ENCODE measurements around the gene DDX56.

Gene DDX56

DNA sequence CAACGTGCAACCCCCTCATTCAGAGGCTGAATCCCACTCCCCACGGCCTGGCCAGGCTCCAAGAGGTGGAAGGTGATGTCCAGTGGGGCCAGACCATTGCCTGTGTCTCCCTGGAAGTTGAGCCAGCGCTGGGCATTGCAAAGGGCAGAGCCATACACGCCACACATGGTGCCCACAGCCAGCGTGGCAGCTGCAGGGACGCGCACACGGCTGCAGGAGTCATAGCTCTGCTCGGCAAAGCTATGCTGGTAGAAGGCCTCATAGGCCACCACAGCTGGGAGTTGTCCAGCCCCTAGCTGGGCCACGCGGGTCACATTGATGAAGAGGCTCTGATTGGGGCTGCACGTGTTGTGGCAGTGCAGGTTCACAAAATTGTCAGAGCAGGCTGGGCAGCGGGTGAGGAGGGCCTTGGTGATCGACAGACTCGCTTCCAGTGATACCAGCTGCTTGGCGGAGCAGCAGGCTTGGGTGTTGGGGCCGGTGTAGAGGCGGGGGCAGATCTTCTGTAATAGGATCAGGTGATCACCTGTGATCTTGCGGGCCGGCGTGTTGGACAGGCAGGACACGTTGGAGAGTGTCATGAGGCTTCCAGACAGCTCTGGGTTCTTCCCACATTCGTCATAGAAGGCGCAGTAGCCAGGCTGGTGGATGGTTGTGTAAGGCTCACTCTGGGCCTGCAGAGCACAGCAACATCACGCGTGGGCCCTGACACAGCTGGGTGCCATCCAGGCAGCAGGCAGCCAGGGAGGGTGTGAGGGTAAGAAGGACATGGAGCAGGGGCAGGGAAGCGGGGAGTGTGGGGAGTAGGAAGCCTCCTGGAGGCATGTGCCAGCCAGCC, 33.8 kb downstream of the DDX56 start:
- H3K4me1 Mint-ChIP-seq (ENCODE audit: low read depth) = no peaks in the 10 kb centered on the region
- no peak for DNase-seq

DNA sequence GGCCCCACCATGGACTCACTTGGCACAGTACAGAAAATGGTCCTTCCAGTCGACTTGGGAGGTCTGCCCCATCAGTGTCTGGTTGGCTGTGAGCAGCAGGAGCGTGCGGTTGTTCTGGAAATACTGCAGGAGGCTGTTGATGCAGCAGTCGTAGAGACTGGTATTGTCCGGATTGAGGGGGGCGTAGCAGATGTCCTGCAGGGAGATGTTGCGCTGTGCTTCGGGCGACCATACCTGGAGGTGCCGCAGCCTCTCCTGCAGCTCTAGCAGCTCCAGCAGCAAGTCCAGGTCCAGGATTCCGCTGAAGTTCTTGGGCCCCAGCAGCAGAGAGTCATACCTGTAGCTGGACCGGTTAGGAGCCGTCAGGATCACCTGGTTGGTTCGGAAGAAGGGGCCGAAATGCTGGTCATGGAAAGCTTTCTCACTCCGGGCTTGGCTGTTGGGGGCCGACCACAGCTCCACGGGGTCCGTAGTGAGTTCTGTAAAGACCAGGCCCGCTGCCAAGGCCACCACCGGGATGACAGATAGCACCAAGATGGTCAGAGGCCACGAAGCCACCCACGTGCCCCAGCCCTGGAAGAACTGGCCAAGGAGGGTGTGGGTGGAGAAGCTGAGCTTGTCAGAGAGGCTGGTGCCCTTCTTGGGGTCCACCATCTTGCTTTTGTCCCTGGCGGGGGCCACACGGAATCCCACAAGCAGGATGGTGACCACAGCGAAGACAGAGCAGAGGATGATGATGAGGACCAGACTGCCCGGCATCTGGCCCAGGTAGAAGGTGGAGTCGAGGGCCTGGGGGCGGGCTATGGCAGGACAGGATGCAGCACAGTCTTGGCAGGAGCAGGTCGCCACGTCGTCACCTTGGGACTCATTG, 34.7 kb downstream of the DDX56 start:
- Mint-ChIP-seq H3K4me1 (ENCODE audit: low read depth) (no peaks in the 10 kb centered on the region), H3K27ac (no peak overlapping the region), H3K9me3 (no peaks in the 10 kb centered on the region), H3K36me3 (ENCODE audit: low read depth) (no peaks in the 10 kb centered on the region), H3K4me3 (no peak overlapping the region), H3K27me3 (no peaks in the 10 kb centered on the region)
- no peak for DNase-seq

More for the DNA sequence above, 33.8 kb downstream of the DDX56 start:
- Mint-ChIP-seq H3K36me3 (ENCODE audit: low read depth) (no peaks in the 10 kb centered on the region), H3K9me3 (no peaks in the 10 kb centered on the region), H3K4me3 (no peak overlapping the region), H3K27me3 (no peaks in the 10 kb centered on the region), H3K27ac (no peak overlapping the region)

DNA sequence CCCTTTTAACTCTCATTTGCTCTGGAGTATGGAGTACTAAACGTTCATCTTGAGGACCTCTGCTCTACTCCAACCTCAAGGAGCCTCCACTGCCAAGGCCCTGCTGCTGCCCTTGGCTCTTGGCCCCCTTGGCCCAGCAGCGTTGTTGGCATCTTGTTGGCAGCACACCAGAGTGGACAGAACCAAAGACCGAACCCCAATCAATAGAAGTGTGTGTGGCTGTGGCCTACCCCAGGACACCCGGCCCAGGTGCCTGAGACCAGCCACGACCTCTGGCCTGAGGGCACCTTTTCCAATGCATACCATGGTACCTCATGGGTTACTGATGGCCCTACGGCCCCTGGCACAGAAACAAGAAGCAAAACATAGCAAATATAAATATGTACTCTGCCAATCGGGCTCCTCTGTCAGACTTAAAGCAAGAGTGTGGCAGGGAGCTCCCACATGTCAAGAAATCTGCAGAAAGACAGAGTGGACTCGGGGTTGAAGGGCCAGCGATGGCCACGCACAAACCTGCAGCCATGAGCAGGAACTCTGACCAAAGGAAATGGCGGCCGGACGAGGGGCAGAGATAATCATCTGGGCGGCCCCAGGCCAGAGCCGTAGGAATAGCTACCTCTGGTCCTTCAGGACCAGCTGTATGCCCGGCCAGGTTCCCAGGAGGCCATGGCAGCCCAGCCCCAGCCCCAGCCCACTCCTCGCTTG, 35.5 kb downstream of the DDX56 start:
- no peak for DNase-seq

DNA sequence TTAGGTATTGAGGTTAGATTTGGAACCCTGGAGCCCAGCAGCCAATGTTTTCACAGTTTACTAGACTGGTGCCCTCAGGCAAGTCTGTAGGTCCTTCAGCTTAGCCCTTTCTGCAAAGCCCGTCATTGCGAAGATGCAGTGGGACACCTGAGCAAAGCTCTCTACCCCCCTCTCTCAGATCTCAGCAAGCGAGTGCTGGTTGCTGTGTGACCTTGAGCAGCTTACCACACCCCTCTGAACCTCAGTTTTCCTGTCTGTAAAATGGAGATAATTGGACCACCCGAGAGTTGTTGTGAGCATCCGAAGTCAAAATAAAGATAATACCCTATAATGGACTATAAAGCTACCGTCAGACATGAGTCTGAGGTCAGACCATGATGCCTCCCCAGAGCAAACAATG, 36.3 kb downstream of the DDX56 start:
- no peak overlapping the region for H3K27ac Mint-ChIP-seq
- no peaks in the 10 kb centered on the region for H3K9me3 Mint-ChIP-seq
- no peaks in the 10 kb centered on the region for H3K27me3 Mint-ChIP-seq
- H3K4me3 Mint-ChIP-seq = no peak overlapping the region
- no peak for DNase-seq
- H3K36me3 Mint-ChIP-seq (ENCODE audit: low read depth) = no peaks in the 10 kb centered on the region
- no peaks in the 10 kb centered on the region for H3K4me1 Mint-ChIP-seq (ENCODE audit: low read depth)

More for the DNA sequence above, 35.5 kb downstream of the DDX56 start:
- no peaks in the 10 kb centered on the region for H3K4me1 Mint-ChIP-seq (ENCODE audit: low read depth)
- H3K36me3 Mint-ChIP-seq (ENCODE audit: low read depth) = no peaks in the 10 kb centered on the region
- H3K4me3 Mint-ChIP-seq = no peak overlapping the region
- H3K27me3 Mint-ChIP-seq = no peaks in the 10 kb centered on the region
- no peaks in the 10 kb centered on the region for H3K9me3 Mint-ChIP-seq
- H3K27ac Mint-ChIP-seq = no peak overlapping the region

DNA sequence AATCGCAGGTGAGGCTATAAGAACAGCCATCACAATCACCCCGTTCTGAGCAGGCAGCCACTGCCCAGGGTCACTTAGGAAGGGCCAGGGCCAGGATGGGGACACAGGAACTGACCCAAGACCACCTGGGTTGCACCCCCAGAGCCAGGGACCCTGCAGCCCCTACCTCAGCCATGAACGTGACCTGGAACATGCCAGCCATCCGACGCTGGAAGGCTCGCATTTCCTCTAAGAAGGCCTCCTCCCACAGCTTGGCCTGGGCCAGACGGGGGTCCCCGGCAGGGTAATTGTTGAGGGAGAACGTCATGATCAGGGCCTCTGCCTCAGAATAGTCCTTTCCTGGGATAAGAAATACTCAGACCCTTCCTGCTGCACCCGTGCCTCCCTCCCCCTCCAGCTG, 37.6 kb downstream of the DDX56 start:
- H3K27me3 Mint-ChIP-seq = no peaks in the 10 kb centered on the region
- H3K27ac Mint-ChIP-seq = no peak overlapping the region
- H3K4me1 Mint-ChIP-seq (ENCODE audit: low read depth) = peaks cover under 1% of the 10 kb centered on the region
- no peak for DNase-seq
- H3K36me3 Mint-ChIP-seq (ENCODE audit: low read depth) = no peaks in the 10 kb centered on the region
- H3K9me3 Mint-ChIP-seq = no peaks in the 10 kb centered on the region
- no peak overlapping the region for H3K4me3 Mint-ChIP-seq

DNA sequence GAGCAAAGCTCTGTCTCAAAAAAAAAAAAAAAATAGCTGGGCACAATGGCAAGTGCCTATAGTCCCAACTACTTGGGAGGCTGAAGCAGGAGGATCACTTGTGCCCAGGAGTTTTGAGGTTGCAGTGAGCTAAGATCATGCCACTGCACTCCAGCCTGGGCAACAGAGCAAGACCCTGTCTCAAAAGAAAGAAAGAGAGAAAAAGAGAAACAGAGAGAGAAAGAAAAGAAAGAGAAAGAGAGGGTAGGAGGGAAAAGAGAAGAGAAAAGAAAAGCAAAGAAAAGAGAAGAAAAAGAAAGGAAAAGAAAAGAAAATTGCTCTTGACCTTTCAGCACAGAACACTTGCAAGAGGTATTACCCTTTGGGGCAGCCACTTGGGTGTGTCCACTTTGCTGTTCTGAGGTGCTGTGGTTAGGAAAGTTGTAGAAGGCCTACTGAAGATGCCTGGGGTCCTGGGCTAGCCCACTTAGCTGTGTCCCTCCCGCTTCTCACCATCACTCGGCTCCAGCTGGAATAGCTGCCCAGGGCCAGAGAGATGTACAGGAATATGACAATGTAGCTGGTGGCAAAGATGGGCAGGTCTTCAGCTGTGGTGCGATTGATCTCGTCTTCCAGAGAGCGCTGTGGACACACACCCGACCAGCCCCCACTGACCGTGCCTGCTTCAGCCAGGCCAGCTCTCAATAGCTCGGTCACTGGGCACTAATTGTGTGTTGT, 38.2 kb downstream of the DDX56 start:
- Mint-ChIP-seq H3K27ac (no peak overlapping the region), H3K4me3 (no peak overlapping the region), H3K27me3 (no peaks in the 10 kb centered on the region), H3K9me3 (no peaks in the 10 kb centered on the region), H3K36me3 (ENCODE audit: low read depth) (no peaks in the 10 kb centered on the region), H3K4me1 (ENCODE audit: low read depth) (peaks cover 3% of the 10 kb centered on the region)
- DNase-seq = no peak

DNA sequence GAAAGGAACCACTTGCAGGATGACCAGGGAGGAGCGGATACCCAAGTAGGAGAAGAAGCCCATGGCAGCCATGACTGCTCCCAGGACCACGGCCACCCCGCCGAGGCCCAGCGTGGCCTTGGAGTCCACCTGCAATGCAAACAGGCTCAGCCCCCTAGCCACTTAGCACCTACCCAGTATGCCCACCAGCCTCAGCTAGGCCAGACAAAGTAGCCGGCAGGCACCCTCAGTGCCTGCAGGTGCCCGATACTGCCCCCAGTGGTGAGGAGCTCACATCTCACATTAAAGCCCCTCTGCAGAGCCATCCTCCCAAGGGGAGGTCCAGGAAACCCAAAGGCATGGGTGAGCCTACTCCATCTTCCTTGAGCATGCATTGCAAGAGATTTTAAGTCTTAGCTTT, 39.2 kb downstream of the DDX56 start:
- Mint-ChIP-seq H3K27ac (no peak overlapping the region), H3K9me3 (no peaks in the 10 kb centered on the region), H3K36me3 (ENCODE audit: low read depth) (no peaks in the 10 kb centered on the region), H3K4me1 (ENCODE audit: low read depth) (peaks cover 3% of the 10 kb centered on the region), H3K4me3 (no peak overlapping the region), H3K27me3 (no peaks in the 10 kb centered on the region)
- DNase-seq = peak; percentile 61

DNA sequence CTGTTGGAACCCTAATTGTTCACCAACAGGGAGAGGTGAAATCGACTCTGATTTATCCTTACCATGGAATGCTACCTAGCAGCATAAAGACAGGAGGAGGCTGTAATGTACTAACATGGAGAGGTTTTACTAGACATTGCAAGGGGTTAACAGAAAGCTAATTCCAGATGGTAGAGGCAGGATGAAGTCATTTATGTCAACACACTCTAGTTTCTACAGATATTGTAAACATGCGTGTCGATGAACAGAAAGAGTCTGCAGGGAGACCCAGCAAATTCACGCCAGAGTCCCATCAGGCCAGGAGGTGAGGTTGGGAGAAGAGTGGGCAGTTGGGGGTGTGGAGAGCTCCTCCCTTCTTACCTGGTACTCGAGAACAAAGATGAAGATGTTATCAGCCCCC, 39.6 kb downstream of the DDX56 start:
- DNase-seq = no peak
- Mint-ChIP-seq H3K4me1 (ENCODE audit: low read depth) (peaks cover 3% of the 10 kb centered on the region), H3K9me3 (no peaks in the 10 kb centered on the region), H3K36me3 (ENCODE audit: low read depth) (no peaks in the 10 kb centered on the region), H3K4me3 (no peak overlapping the region), H3K27me3 (no peaks in the 10 kb centered on the region), H3K27ac (no peak overlapping the region)

DNA sequence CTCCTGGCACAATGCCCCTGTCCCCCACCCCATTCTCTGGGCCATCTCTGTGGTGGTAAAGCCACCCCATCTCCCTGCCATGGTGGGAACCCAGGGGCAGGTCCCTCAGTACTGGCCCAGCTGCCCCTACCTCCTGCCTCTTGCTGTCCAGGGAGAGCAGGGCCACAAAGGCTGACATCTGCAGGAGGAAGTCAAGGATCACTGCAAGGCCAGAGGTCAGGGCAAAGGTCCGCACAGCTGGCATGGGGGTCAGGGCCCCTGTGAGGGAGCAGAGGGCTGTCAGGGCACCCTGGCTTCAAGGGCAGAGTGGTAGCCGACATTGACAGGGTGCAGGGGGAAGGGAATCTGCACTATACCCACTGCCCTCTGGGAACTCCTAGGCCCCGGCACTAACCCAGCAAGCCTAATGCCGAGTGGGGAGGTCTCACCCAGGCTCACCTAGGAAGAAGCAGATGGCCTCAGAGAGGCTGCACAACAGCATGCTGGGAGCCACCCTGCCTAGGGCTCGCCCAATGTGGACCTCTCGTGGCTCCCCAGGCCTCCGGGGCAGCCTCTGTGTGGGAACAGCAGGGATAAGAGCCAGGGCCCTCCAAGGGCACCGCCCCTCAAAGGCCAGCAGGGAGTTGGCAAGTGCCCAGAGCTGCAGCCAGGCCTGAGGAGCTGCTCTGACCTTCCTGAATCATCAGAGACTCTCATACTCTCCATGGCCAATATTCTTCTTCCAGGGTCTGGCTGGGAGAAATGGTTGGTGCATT, 40.2 kb downstream of the DDX56 start:
- no peaks in the 10 kb centered on the region for H3K36me3 Mint-ChIP-seq (ENCODE audit: low read depth)
- H3K9me3 Mint-ChIP-seq = no peaks in the 10 kb centered on the region
- DNase-seq = no peak
- H3K4me1 Mint-ChIP-seq (ENCODE audit: low read depth) = peaks cover 3% of the 10 kb centered on the region
- H3K27ac Mint-ChIP-seq = no peak overlapping the region
- H3K27me3 Mint-ChIP-seq = no peaks in the 10 kb centered on the region
- no peak overlapping the region for H3K4me3 Mint-ChIP-seq

DNA sequence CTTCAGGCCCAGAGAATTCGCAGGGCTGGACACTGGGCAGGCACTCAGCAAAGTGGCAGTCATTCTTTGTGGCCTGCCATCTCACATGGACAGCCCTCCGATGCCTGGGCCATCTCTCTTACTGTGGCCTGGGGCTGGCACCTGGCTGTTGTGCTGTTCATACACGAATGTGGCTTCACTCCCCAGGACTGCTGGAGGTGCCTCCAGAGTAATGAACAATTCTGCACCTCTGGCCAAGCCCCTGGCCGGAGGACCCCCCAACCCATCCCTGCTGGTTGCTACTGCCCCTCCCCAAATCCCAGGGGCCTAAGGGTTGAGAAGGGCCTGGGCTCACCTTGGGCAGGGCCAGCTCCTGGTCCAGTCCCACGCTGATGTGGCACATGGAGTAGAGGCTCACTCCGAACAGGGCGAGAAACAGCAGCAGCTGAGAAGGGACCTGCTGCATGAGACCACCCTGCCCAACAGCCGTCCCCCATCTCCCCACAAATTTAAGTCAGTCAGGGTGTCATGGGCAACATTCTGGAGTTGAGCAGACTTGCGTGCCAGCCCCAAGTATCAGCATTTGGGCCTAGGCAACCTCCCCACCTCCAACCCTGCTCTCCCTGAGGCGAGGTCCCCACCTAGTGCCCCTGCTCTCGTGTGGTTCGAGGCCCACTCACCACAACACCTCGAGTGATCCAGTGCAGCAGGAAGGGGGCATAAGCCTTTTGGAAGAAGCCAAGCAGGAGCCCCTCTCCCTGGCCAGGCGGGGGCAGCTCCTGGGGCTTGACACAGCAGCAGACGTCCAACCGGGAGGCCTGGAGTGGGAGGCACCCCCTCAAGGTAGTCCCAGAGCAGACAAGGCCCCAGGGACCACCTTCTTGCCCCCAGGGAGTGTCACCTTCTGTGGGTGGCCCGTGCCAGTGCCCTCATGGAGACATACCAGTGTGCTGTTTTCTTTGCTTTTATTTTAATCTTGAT, 42.0 kb downstream of the DDX56 start:
- Mint-ChIP-seq H3K27me3 (no peaks in the 10 kb centered on the region), H3K9me3 (peaks cover 2% of the 10 kb centered on the region), H3K4me1 (ENCODE audit: low read depth) (peaks cover 3% of the 10 kb centered on the region), H3K36me3 (ENCODE audit: low read depth) (no peaks in the 10 kb centered on the region), H3K4me3 (no peak overlapping the region), H3K27ac (no peak overlapping the region)
- no peak for DNase-seq

DNA sequence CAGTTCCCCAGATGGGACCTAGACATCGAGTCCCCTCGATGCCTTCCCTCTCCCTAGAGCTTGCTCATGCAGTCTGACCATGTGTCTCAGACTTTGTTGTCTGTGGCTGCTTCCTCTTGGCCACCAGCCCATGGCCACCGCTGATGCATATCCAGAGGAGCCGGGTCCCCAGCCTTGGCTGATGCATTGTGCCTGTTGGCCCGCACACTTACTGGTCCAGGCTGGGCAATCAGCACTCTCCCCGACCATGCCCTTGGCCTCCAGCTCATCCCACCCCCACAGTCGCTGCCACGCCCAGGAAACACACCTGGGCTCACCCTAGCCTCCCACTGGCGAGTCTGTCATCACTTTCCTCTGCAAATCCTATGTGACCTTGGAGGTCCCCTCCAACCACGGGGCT, 42.7 kb downstream of the DDX56 start:
- Mint-ChIP-seq H3K27ac (no peak overlapping the region), H3K9me3 (peaks cover 2% of the 10 kb centered on the region), H3K36me3 (ENCODE audit: low read depth) (no peaks in the 10 kb centered on the region), H3K4me1 (ENCODE audit: low read depth) (peaks cover 3% of the 10 kb centered on the region), H3K27me3 (no peaks in the 10 kb centered on the region), H3K4me3 (no peak overlapping the region)
- no peak for DNase-seq

DNA sequence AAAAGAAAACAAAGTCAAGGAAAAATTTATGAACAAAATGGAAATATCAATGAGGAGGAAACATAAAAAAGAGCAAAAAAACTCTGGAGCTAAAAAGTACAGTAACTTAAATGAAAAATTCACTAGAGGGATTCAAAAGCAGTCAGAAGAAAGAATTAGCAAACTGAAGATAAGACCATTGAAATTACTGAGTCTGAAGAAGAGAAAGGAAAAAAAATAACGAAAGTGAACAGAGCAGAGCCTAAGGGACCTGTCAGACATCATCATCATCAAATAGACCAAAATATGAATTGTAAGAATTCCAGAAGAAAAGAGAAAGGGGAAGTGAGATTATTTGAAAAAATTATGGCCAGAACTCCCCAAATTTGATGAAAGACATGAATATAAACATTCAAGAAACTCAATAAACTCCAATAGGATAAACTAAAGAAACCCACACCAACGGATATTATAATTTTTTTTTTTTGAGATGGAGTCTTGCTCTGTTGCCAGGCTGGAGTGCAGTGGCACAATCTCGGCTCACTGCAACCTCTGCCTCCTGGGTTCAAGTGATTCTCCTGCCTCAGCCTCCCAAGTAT, 48.8 kb downstream of the DDX56 start:
- Mint-ChIP-seq H3K9me3 (peaks cover 7% of the 10 kb centered on the region), H3K4me1 (ENCODE audit: low read depth) (no peaks in the 10 kb centered on the region), H3K4me3 (no peak overlapping the region), H3K27ac (no peak overlapping the region), H3K27me3 (peaks cover 5% of the 10 kb centered on the region), H3K36me3 (ENCODE audit: low read depth) (peaks cover 4% of the 10 kb centered on the region)
- no peak for DNase-seq

All from activated T-cell treated with anti-CD3 and anti-CD28 coated beads, Interleukin-2, amount 50 U/mL, for 24 hours (primary cell).